GM23248 (cell line): ENCODE measurements around the gene IFI27L1.

Source experiments
- EZH2 ChIP-seq: fragments of 200-600 bp; sonication (generic); IDR thresholded peaks from 2 replicates; pipeline ENCODE4 v1.6.1; 2018; ENCODE audit warnings: antibody characterized with exemption, mild to moderate bottlenecking; ENCODE audit not compliant: insufficient read depth, poor library complexity, severe bottlenecking
- EZH2phosphoT487 ChIP-seq: fragments of 200-600 bp; sonication (generic); IDR thresholded peaks from 2 replicates; pipeline ENCODE4 v1.6.1; 2018; ENCODE audit warnings: antibody characterized with exemption, moderate library complexity, mild to moderate bottlenecking, low read depth; ENCODE audit not compliant: insufficient read depth

DNA sequence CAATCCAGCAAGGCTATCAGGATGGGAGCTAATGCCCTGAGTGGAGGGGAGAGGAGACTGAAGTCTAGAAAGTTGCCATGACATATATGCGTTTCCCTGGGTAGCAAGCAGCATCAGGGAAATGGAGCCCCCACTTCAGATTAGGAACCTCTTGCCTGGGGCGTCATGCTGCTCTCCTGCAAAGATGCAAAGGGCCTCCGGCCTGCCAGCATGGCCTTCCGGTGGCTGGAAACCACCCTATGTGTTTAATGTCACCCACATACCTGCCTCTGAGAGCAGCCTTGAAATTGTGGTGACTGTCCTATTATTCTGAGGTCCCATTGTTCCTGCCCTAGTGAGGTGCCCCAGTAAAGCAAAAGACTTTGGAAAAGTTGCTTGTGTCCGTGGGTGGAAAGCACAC is 58.3 kb downstream of the IFI27L1 start:
- no peak for TF ChIP-seq EZH2
- TF ChIP-seq EZH2phosphoT487, result no peak
